T-cell (primary cell): ENCODE results near the gene NUP37. TPM values are rescaled to one million over a fixed set of nuclear protein-coding genes. Genes with fewer than 3 reads are reported as not detected.

ENCODE experiments used
- total RNA-seq, 35 experiments: library from RNA in 6 of 35; stranded (reverse) in 6 of 35; fragments of 120-200 nt in 1 of 35; gene quantifications; one replicate each; pipeline versions ENCODE4 v1.2.1 to v1.2.4 and lab custom pipeline; 2013 to 2026

Gene NUP37
- total RNA-seq, 5 donors from 2014 or later (not counting 1 experiment from before 2014, with no cell fraction given) = 11.1 to 21.1 (median 18.6) TPM

Other genes starting within 250 kb of the NUP37 start
- gene DRAM1, start 242.5 kb downstream of the NUP37 start, total RNA-seq = 1 to 10 TPM; 1.4 to 3.8 (median 1.9) TPM
- gene WASHC3, start 58.1 kb downstream of the NUP37 start, total RNA-seq = 10 to 100 TPM; 37.5 to 46.7 (median 42.1) TPM
- gene PARPBP, start 69 bp upstream of the NUP37 start, total RNA-seq = 1 to 10 TPM; 1.7 to 3.8 (median 1.8) TPM
- 1 to 10 TPM in 2 of 5 donors, under 1 TPM in 1, not detected in 2; 0.76 to 1.6 (median 1.2) TPM for gene PMCH, start 77.7 kb upstream of the NUP37 start, total RNA-seq